ENCODE results near the gene AMPD2. TPM values are rescaled to one million over a fixed set of nuclear protein-coding genes. Genes with fewer than 3 reads are reported as not detected.

The AMPD2 gene
- total and polyA plus RNA-seq, 4 donors: 16.7 to 57.4 (median 44.5) TPM

DNA sequence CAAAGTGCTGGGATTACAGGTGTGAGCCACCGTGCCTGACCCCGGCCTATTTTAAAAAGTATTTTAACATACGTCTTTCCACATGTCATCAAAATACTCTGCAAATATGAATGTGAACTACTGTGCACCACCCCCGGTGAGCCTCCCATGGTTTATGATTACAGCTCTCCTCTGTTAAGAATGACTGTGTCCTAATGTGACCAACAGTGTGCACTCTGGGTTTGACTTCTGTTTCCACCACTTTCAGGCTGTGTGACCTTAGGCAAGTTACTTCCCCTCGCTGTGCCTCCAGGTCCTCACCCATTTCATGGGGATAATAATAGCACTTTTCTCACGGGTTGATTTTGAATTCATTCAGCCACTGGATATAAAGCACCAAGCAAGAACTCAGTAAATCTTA, 14.7 kb downstream of the AMPD2 start:
- ATAC-seq (ENCODE audit: insufficient read depth, low FRiP score): no peak
- Histone ChIP-seq H3K9ac (ENCODE audit: insufficient read depth in 1 of 2, low read length in 2 of 2) (no peak overlapping the region), H3K36me3 (ENCODE audit: control insufficient read depth in 4 of 4, insufficient read depth in 4 of 4, low read length in 4 of 4) (peaks cover 0 to 24% (median 13%) of the 10 kb centered on the region in 4 donors), H3K4me3 (no peak overlapping the region), H3K9me3 (ENCODE audit: control insufficient read depth in 4 of 4, insufficient read depth in 3 of 4, low read length in 3 of 4) (no peaks in the 10 kb centered on the region), H3K27me3 (ENCODE audit: control insufficient read depth in 3 of 3, insufficient read depth in 3 of 3, low read length in 2 of 3) (no peaks in the 10 kb centered on the region), H3K27ac (ENCODE audit: low read depth in 1 of 2, low read length in 1 of 2) (no peak overlapping the region), H3K4me1 (ENCODE audit: control insufficient read depth in 5 of 5, insufficient read depth in 5 of 5, low read length in 5 of 5) (no peaks in the 10 kb centered on the region)
- 78 to 82% methylated on average over 6 of the region's 6 CpGs for WGBS, 2 donors
- TF ChIP-seq, protein P1, sequence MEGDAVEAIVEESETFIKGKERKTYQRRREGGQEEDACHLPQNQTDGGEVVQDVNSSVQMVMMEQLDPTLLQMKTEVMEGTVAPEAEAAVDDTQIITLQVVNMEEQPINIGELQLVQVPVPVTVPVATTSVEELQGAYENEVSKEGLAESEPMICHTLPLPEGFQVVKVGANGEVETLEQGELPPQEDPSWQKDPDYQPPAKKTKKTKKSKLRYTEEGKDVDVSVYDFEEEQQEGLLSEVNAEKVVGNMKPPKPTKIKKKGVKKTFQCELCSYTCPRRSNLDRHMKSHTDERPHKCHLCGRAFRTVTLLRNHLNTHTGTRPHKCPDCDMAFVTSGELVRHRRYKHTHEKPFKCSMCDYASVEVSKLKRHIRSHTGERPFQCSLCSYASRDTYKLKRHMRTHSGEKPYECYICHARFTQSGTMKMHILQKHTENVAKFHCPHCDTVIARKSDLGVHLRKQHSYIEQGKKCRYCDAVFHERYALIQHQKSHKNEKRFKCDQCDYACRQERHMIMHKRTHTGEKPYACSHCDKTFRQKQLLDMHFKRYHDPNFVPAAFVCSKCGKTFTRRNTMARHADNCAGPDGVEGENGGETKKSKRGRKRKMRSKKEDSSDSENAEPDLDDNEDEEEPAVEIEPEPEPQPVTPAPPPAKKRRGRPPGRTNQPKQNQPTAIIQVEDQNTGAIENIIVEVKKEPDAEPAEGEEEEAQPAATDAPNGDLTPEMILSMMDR (IDR thresholded peaks at IDR 0.05; ENCODE audit: control extremely low read depth, extremely low read depth): no peak
- no peak for DNase-seq

DNA sequence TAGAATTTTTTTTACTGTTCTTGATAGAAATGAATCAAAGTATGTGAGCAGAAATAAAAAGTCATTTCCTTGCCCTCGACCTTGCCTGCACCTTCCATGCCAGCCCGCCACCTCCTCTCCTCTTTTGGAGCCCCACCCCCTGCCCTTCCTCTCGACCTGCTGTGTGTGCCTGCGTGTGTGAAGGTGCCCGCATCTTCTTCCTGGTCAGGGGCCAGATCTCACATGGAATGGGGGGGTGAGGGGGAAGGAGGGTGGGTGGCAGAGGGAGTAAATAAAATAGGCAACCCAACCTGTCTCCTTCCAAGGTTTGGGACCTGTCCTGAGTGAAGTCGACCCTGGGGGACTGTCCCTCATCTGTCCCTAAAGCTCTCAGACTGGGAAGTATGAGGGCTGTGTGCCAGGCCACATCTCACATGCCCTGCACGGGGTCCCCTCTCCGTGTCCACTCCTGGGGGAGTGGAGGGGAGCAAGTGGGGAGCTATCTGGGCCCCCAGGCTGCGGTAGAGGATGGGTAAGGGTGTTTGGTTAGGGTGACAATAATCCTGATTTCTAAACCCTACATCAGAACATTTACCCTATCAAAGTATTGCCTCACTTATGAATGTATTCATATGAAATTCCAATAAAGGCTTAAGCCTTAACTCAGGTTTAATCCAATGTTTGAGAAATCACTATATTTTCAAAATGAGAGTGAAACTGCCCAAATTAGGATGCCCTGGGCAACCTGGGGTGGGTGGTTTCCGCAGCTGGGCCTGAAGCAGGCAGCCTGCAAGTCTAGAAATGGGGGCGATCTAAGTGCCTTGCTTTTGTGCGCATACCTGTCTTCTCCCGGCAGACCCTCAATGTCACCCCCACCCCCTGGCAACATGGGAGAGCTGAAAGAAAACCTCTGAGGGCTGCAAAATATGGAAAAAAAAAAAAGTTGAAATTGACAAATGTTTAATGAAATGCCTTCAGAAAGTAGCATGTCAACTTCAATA, 15.4 kb downstream of the AMPD2 start:
- Histone ChIP-seq H3K36me3 (ENCODE audit: control insufficient read depth in 4 of 4, insufficient read depth in 4 of 4, low read length in 4 of 4) (peaks cover 0 to 16% (median 9%) of the 10 kb centered on the region in 4 donors), H3K9ac (ENCODE audit: insufficient read depth in 1 of 2, low read length in 2 of 2) (no peak overlapping the region), H3K4me3 (no peak overlapping the region), H3K27ac (ENCODE audit: low read depth in 1 of 2, low read length in 1 of 2) (no peak overlapping the region), H3K4me1 (ENCODE audit: control insufficient read depth in 5 of 5, insufficient read depth in 5 of 5, low read length in 5 of 5) (no peaks in the 10 kb centered on the region), H3K27me3 (ENCODE audit: control insufficient read depth in 3 of 3, insufficient read depth in 3 of 3, low read length in 2 of 3) (no peaks in the 10 kb centered on the region), H3K9me3 (ENCODE audit: control insufficient read depth in 4 of 4, insufficient read depth in 3 of 4, low read length in 3 of 4) (no peaks in the 10 kb centered on the region)
- 51 to 53% methylated on average over 13 of the region's 13 CpGs for WGBS, 2 donors
- DNase-seq (no peak), ATAC-seq (ENCODE audit: insufficient read depth, low FRiP score) (no peak)
- TF ChIP-seq, protein P1 (IDR thresholded peaks at IDR 0.05; ENCODE audit: control extremely low read depth, extremely low read depth): no peak

DNA sequence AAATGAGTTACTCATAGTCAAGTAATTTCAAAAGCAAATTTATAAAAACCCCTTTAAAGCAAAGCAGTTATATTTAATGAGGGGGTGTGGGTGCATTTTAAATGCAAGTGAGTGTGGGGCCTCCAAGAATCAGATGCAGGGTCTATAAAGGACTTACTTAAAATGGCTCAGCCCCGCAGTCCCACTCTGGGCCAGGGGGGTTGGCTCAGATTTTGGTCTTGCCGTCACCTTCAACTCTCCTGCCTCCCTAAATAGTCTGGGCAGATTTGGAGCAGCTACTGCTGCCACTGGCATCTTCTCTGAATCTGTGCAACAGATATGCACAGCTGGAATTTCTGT, 16.2 kb downstream of the AMPD2 start:
- Histone ChIP-seq H3K36me3 (ENCODE audit: control insufficient read depth in 4 of 4, insufficient read depth in 4 of 4, low read length in 4 of 4) (peaks cover 0 to 11% (median 6%) of the 10 kb centered on the region in 4 donors), H3K27ac (ENCODE audit: low read depth in 1 of 2, low read length in 1 of 2) (no peak overlapping the region), H3K9me3 (ENCODE audit: control insufficient read depth in 4 of 4, insufficient read depth in 3 of 4, low read length in 3 of 4) (no peaks in the 10 kb centered on the region), H3K4me3 (no peak overlapping the region), H3K27me3 (ENCODE audit: control insufficient read depth in 3 of 3, insufficient read depth in 3 of 3, low read length in 2 of 3) (no peaks in the 10 kb centered on the region), H3K4me1 (ENCODE audit: control insufficient read depth in 5 of 5, insufficient read depth in 5 of 5, low read length in 5 of 5) (no peaks in the 10 kb centered on the region), H3K9ac (ENCODE audit: insufficient read depth in 1 of 2, low read length in 2 of 2) (no peak overlapping the region)
- WGBS, 2 donors: 79 to 98% methylated on average over 2 of the region's 2 CpGs
- DNase-seq (no peak), ATAC-seq (ENCODE audit: insufficient read depth, low FRiP score) (no peak)
- TF ChIP-seq, protein P1 (IDR thresholded peaks at IDR 0.05; ENCODE audit: control extremely low read depth, extremely low read depth): no peak
